HFFc6 (cell line): ENCODE data around the gene BIRC7. TPM values are rescaled to one million over a fixed set of nuclear protein-coding genes. Genes with fewer than 3 reads are reported as not detected.

Source experiments
- DNase-seq: peaks from one replicate; pipeline ENCODE4 v3.0.0-alpha.2; 2018
- H3K27ac Mint-ChIP-seq: 2 replicates; pipeline ENCODE4 v1.8.0; 2020; ENCODE audit warnings: mild to moderate bottlenecking, mixed read lengths
- H3K27me3 Mint-ChIP-seq: 2 replicates; pipeline ENCODE4 v1.8.0; 2021; ENCODE audit warnings: mild to moderate bottlenecking, moderate library complexity, mixed read lengths; ENCODE audit not compliant: insufficient read depth
- H3K36me3 Mint-ChIP-seq: 2 replicates; pipeline ENCODE4 v1.8.0; 2021; ENCODE audit warnings: low read depth, mixed read lengths
- H3K4me1 Mint-ChIP-seq: 2 replicates; pipeline ENCODE4 v1.8.0; 2020; ENCODE audit warnings: low read depth, mixed read lengths
- H3K4me3 Mint-ChIP-seq: 2 replicates; pipeline ENCODE4 v1.8.0; 2020; ENCODE audit warnings: mild to moderate bottlenecking, moderate library complexity, mixed read lengths
- H3K9me3 Mint-ChIP-seq: 2 replicates; pipeline ENCODE4 v1.8.0; 2020; ENCODE audit warnings: mild to moderate bottlenecking, mixed read lengths
- CTCF ChIP-seq: fragments of 200-600 bp; sonication (generic); IDR thresholded peaks from 2 replicates; pipeline ENCODE4 v1.5.0; 2021; ENCODE audit warnings: antibody characterized with exemption, mild to moderate bottlenecking
- total RNA-seq, 6 experiments: library from RNA; stranded (reverse); fragmentation: NEBNext Ultra II Directional; extraction: Animal tissue kit (Norgen Biotek cat#: 25700); gene quantifications; 2 replicates in 1 of 6; 3 replicates in 5 of 6; pipeline ENCODE4 v1.2.3, GENCODE V29; 2021

The BIRC7 gene
- total RNA-seq, 6 experiments from 2014 or later = not detected

GRCh38 chr20:63192721-63193120, 43.0 kb upstream of the BIRC7 start:
- DNase-seq = no peak
- Mint-ChIP-seq H3K36me3 (peaks cover 5% of the 10 kb centered on the region), H3K4me1 (peaks cover 8% of the 10 kb centered on the region), H3K27me3 (peaks cover 2% of the 10 kb centered on the region; the same call in 1 of the 2 replicates), H3K9me3 (no peaks in the 10 kb centered on the region), H3K4me3 (no peak overlapping the region), H3K27ac (no peak overlapping the region)
- TF ChIP-seq CTCF = no peak

GRCh38 chr20:63194007-63194796, 41.5 kb upstream of the BIRC7 start:
- Mint-ChIP-seq H3K4me1 (peaks cover 16% of the 10 kb centered on the region), H3K4me3 (no peak overlapping the region), H3K9me3 (no peaks in the 10 kb centered on the region), H3K36me3 (peaks cover 5% of the 10 kb centered on the region), H3K27me3 (no peaks in the 10 kb centered on the region; the same call in 1 of the 2 replicates), H3K27ac (no peak overlapping the region)
- no peak for DNase-seq
- no peak for TF ChIP-seq CTCF

- H3K27me3 Mint-ChIP-seq = no peaks in the 10 kb centered on the region; the same call in 1 of the 2 replicates
- no peak overlapping the region for H3K27ac Mint-ChIP-seq
- no peak overlapping the region for H3K4me3 Mint-ChIP-seq
- H3K36me3 Mint-ChIP-seq = peaks cover 5% of the 10 kb centered on the region
- no peak for DNase-seq
- H3K4me1 Mint-ChIP-seq = peaks cover 16% of the 10 kb centered on the region
- H3K9me3 Mint-ChIP-seq = no peaks in the 10 kb centered on the region
- no peak for TF ChIP-seq CTCF
These were observed 40.9 kb upstream of the BIRC7 start for GRCh38 chr20:63194797-63195173.

- Mint-ChIP-seq H3K4me3 (no peak overlapping the region; the same call in 1 of the 2 replicates), H3K4me1 (peaks cover 16% of the 10 kb centered on the region), H3K27me3 (no peaks in the 10 kb centered on the region; the same call in 1 of the 2 replicates), H3K9me3 (no peaks in the 10 kb centered on the region), H3K36me3 (peaks cover 11% of the 10 kb centered on the region), H3K27ac (peak overlapping the region; percentile 40; the same call in 1 of the 2 replicates)
- no peak for DNase-seq
- TF ChIP-seq CTCF = no peak
These were observed 38.8 kb upstream of the BIRC7 start for GRCh38 chr20:63196768-63197470.

- no peak for TF ChIP-seq CTCF
- Mint-ChIP-seq H3K4me3 (no peak overlapping the region), H3K27ac (peak overlapping the region; percentile 9; the same call in 1 of the 2 replicates), H3K36me3 (peaks cover 11% of the 10 kb centered on the region), H3K9me3 (no peaks in the 10 kb centered on the region), H3K27me3 (no peaks in the 10 kb centered on the region; the same call in 1 of the 2 replicates), H3K4me1 (peaks cover 16% of the 10 kb centered on the region)
- DNase-seq = no peak
These were observed 37.1 kb upstream of the BIRC7 start for GRCh38 chr20:63198606-63199005.
